Measurements from ENCODE around the gene PIM2. TPM values are rescaled to one million over a fixed set of nuclear protein-coding genes. Genes with fewer than 3 reads are reported as not detected.
A peak's percentile ranks its signal among the peaks of the same experiment; 100 is the strongest.

The PIM2 gene
- total and polyA plus RNA-seq, 2 experiments from 2014 or later = 4.4 to 4.6 TPM

- peak overlapping the region; percentile 79; the same call in 1 of the 2 replicates for H3K4me3 ChIP-seq
- peak overlapping the region; percentile 42 for H3K4me2 ChIP-seq (ENCODE audit: unreplicated experiment)
- H3K27ac ChIP-seq = peak overlapping the region; percentile 90; the same call in 1 of the 2 replicates
- H3K27me3 ChIP-seq (replicated peaks; ENCODE audit: insufficient read depth) = no peaks in the 10 kb centered on the region
- H3F3A ChIP-seq (ENCODE audit: insufficient read depth) = no peaks in the 10 kb centered on the region
- H3K9me2 ChIP-seq (ENCODE audit: insufficient read depth) = no peaks in the 10 kb centered on the region
- WGBS, 2 experiments (ENCODE audit: low coverage in 1 of 2, low lambda C conversion rate in 2 of 2, missing lambda C conversion rate in 2 of 2) = 75 to 81% methylated on average over 7 of the region's 8 CpGs
- H2AFZ ChIP-seq = no peak overlapping the region
- peaks cover 44% of the 10 kb centered on the region for H3K79me2 ChIP-seq (ENCODE audit: insufficient read depth)
- TF ChIP-seq EZH2phosphoT487 (IDR thresholded peaks at IDR 0.05; ENCODE audit: insufficient read depth, low read depth) (no peak), EZH2 (IDR thresholded peaks at IDR 0.05; ENCODE audit: insufficient read depth, poor library complexity, severe bottlenecking) (no peak)
- DNase-seq = no peak
- H3K4me1 ChIP-seq (ENCODE audit: insufficient read depth) = 0 out of 2 replicates have a peak, but pooled peaks cover 4% of the 10 kb centered on the region
- no peaks in the 10 kb centered on the region for H4K20me1 ChIP-seq (ENCODE audit: insufficient read depth)
- in situ Hi-C loops (cut with MboI) = no loop called here
- H3K36me3 ChIP-seq (ENCODE audit: low read depth) = no peaks in the 10 kb centered on the region
- H3K9me3 ChIP-seq (ENCODE audit: low read depth) = no peaks in the 10 kb centered on the region
- H3K9ac ChIP-seq = no peak overlapping the region
These were observed 19.8 kb downstream of the PIM2 start for GRCh38 chrX:48899078-48899410.

- peak within 1 kb of the TSS; percentile 94 for H3K9ac ChIP-seq
- H3F3A ChIP-seq (ENCODE audit: insufficient read depth) = no peaks in the 10 kb centered on the region
- WGBS, 2 experiments (ENCODE audit: low coverage in 1 of 2, low lambda C conversion rate in 2 of 2, missing lambda C conversion rate in 2 of 2) = 1 to 2% methylated on average over 15 to 33 of the region's 49 CpGs
- peak; percentile 95 for DNase-seq
- peak within 1 kb of the TSS; percentile 88 for H2AFZ ChIP-seq
- no peaks in the 10 kb centered on the region for H3K9me3 ChIP-seq (ENCODE audit: low read depth)
- H3K9me2 ChIP-seq (ENCODE audit: insufficient read depth) = no peaks in the 10 kb centered on the region
- peak within 1 kb of the TSS; percentile 91 for H3K4me2 ChIP-seq (ENCODE audit: unreplicated experiment)
- H3K27me3 ChIP-seq (replicated peaks; ENCODE audit: insufficient read depth) = no peaks in the 10 kb centered on the region
- TF ChIP-seq EZH2 (IDR thresholded peaks at IDR 0.05; ENCODE audit: insufficient read depth, poor library complexity, severe bottlenecking) = no peak
- TF ChIP-seq EZH2phosphoT487 (IDR thresholded peaks at IDR 0.05; ENCODE audit: insufficient read depth, low read depth) = no peak
- H4K20me1 ChIP-seq (ENCODE audit: insufficient read depth) = no peaks in the 10 kb centered on the region
- H3K27ac ChIP-seq = peak within 1 kb of the TSS; percentile 90
- H3K36me3 ChIP-seq (ENCODE audit: low read depth) = no peaks in the 10 kb centered on the region
- 0 out of 2 replicates have a peak, but pooled peaks cover 4% of the 10 kb centered on the region for H3K4me1 ChIP-seq (ENCODE audit: insufficient read depth)
- peak within 1 kb of the TSS; percentile 79 for H3K4me3 ChIP-seq
- peaks cover 44% of the 10 kb centered on the region for H3K79me2 ChIP-seq (ENCODE audit: insufficient read depth)
- in situ Hi-C loops (cut with MboI) = no loop called here
These were observed 21.1 kb downstream of the PIM2 start, which contains the start of the genes PQBP1 and TIMM17B for GRCh38 chrX:48897625-48898306. TSS of gene PQBP1 (plus strand) at chrX:48897930. CDS start at chrX:48898510, 580 bp downstream. TSS of gene TIMM17B (minus strand) at chrX:48897768. CDS start at chrX:48897749, 19 bp downstream.

DNA sequence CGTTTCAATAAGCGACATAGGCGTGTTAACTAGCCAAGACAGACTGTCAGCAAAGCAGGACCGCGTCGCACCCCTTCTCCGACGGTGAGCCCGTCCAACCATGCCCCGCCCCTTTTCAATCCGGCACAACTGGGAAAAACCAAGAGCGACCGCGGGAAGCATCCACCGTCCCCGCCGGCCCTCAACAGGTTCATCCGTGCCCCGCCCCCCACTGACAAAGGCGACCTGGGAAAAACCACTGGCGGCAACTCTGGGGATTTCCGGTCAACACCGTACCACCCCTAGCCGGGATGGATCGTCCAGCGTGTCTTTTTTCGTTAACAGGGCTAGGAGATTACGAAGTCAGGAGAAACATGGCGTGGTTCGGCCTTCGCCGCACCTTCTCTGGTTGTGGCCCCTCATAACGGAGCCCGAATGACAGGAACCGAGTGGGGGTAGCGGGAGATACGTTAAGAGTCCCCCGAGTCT lies 21.6 kb downstream of the PIM2 start:
- DNase-seq = peak; percentile 84
- Histone ChIP-seq H3K9ac (peak overlapping the region; percentile 94), H3K4me2 (ENCODE audit: unreplicated experiment) (peak overlapping the region; percentile 85), H3K9me3 (ENCODE audit: low read depth) (no peaks in the 10 kb centered on the region), H3K36me3 (ENCODE audit: low read depth) (no peaks in the 10 kb centered on the region), H3K4me3 (peak overlapping the region; percentile 79), H3K27ac (peak overlapping the region; percentile 90), H4K20me1 (ENCODE audit: insufficient read depth) (no peaks in the 10 kb centered on the region), H3K4me1 (ENCODE audit: insufficient read depth) (0 out of 2 replicates have a peak, but pooled peaks cover 4% of the 10 kb centered on the region), H2AFZ (peak overlapping the region; percentile 88), H3K9me2 (ENCODE audit: insufficient read depth) (no peaks in the 10 kb centered on the region), H3K79me2 (ENCODE audit: insufficient read depth) (peaks cover 44% of the 10 kb centered on the region), H3F3A (ENCODE audit: insufficient read depth) (no peaks in the 10 kb centered on the region), H3K27me3 (replicated peaks; ENCODE audit: insufficient read depth) (no peaks in the 10 kb centered on the region)
- WGBS, 2 experiments (ENCODE audit: low coverage in 1 of 2, low lambda C conversion rate in 2 of 2, missing lambda C conversion rate in 2 of 2) = 0% methylated on average over 15 to 17 of the region's 38 CpGs
- in situ Hi-C loops (cut with MboI) = no loop called here
- no peak for TF ChIP-seq EZH2 (IDR thresholded peaks at IDR 0.05; ENCODE audit: insufficient read depth, poor library complexity, severe bottlenecking)
- TF ChIP-seq EZH2phosphoT487 (IDR thresholded peaks at IDR 0.05; ENCODE audit: insufficient read depth, low read depth) = no peak

DNA sequence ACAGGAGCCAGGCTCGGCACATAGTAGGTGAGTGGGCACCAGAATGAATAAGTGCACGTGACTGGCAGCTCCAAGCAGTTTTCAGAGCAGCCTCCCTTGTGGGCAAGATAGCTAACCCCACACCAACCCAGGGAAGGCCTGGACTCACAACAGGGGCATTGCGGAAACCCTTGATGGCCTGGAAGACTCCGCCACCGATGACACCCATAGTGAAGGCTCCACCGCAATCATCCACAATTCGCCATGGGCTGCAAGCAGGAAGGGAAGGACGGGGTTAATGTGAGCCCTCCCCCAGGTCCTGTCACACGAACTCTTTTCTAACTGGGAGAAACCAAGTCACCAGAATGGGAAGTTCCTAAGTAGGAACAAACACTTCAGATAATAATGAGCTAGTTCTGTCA lies 22.2 kb downstream of the PIM2 start:
- peaks cover 44% of the 10 kb centered on the region for H3K79me2 ChIP-seq (ENCODE audit: insufficient read depth)
- no peaks in the 10 kb centered on the region for H3K36me3 ChIP-seq (ENCODE audit: low read depth)
- 0 out of 2 replicates have a peak, but pooled peaks cover 4% of the 10 kb centered on the region for H3K4me1 ChIP-seq (ENCODE audit: insufficient read depth)
- H3K4me2 ChIP-seq (ENCODE audit: unreplicated experiment) = peak overlapping the region; percentile 85
- H3F3A ChIP-seq (ENCODE audit: insufficient read depth) = no peaks in the 10 kb centered on the region
- no peaks in the 10 kb centered on the region for H3K9me3 ChIP-seq (ENCODE audit: low read depth)
- H3K9ac ChIP-seq = peak overlapping the region; percentile 94
- H2AFZ ChIP-seq = peak overlapping the region; percentile 88
- peak overlapping the region; percentile 79 for H3K4me3 ChIP-seq
- H3K9me2 ChIP-seq (ENCODE audit: insufficient read depth) = no peaks in the 10 kb centered on the region
- in situ Hi-C loops (cut with MboI) = no loop called here
- DNase-seq = peak; percentile 20
- no peaks in the 10 kb centered on the region for H4K20me1 ChIP-seq (ENCODE audit: insufficient read depth)
- no peaks in the 10 kb centered on the region for H3K27me3 ChIP-seq (replicated peaks; ENCODE audit: insufficient read depth)
- TF ChIP-seq EZH2phosphoT487 (IDR thresholded peaks at IDR 0.05; ENCODE audit: insufficient read depth, low read depth) (no peak), EZH2 (IDR thresholded peaks at IDR 0.05; ENCODE audit: insufficient read depth, poor library complexity, severe bottlenecking) (no peak)
- H3K27ac ChIP-seq = peak overlapping the region; percentile 90
- 29 to 39% methylated on average over 2 to 7 of the region's 9 CpGs for WGBS, 2 experiments (ENCODE audit: low coverage in 1 of 2, low lambda C conversion rate in 2 of 2, missing lambda C conversion rate in 2 of 2)

All from GM23248 (cell line).